ENCODE data around the gene MLPH. TPM values are rescaled to one million over a fixed set of nuclear protein-coding genes. Genes with fewer than 3 reads are reported as not detected.

MLPH gene
- total and polyA plus RNA-seq, 2 of the 13 experiments (the other 11 are each of a cell fraction or from before 2014, with no cell fraction given) = 0.12 TPM; not detected in 1

DNA sequence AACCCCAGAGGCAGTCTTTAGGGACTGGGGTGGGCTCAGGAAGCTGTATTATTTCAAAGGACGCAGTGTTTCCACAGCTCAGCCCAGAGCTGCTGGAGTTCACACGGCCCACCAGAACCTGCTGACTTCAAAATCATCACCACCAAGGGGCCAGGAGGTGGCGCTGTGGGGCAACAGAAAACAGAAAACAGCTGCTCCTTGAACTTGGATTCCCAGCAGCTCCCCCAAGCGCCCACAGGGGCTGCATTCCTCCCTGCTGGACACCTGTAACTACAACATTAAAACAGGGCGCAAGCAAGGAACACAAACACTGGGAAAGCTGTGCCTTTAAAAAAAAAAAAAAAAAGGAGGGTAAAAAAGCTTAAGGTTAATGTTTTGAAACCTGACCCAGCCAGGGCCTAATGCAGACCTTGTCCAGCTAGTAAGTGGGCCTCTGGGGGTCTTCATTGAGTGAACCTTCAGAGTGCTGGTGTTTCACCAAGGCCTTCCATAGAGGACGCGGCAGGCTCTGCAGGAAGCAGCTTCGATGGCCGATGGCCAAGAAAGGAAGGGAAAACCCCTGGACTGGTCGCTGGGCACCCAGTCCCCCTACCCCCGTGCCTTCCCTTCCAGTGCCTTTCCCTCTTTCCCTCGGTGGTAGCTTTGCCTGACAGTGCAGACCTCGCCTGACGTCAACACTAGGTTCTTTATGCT is 25.9 kb downstream of the MLPH start (continued):
- TF ChIP-seq ZNF580 (CRISPR knock-in tag; IDR thresholded peaks at IDR 0.05; ENCODE audit: borderline replicate concordance, low read depth) = peak; percentile 78; the same call in 1 of the 2 replicates
- TF ChIP-seq ZBTB38 (CRISPR knock-in tag; IDR thresholded peaks at IDR 0.05) = no peak
- TF ChIP-seq, protein P1, sequence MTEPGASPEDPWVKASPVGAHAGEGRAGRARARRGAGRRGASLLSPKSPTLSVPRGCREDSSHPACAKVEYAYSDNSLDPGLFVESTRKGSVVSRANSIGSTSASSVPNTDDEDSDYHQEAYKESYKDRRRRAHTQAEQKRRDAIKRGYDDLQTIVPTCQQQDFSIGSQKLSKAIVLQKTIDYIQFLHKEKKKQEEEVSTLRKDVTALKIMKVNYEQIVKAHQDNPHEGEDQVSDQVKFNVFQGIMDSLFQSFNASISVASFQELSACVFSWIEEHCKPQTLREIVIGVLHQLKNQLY (CRISPR knock-in tag; IDR thresholded peaks at IDR 0.05) = no peak
- TF ChIP-seq ZSCAN21 (CRISPR knock-in tag; IDR thresholded peaks at IDR 0.05; ENCODE audit: borderline replicate concordance) = no peak; the same call in 1 of the 2 replicates
- peak; percentile 8; the same call in 1 of the 2 replicates for TF ChIP-seq RARA (CRISPR knock-in tag; IDR thresholded peaks at IDR 0.05)
- no peak for TF ChIP-seq TRIM24 (CRISPR knock-in tag; IDR thresholded peaks at IDR 0.05)
- TF ChIP-seq AHDC1 (CRISPR knock-in tag; IDR thresholded peaks at IDR 0.05; ENCODE audit: borderline replicate concordance) = 0 out of 2 replicates have a peak, but pooled peaks have one; percentile 26
- peak; percentile 58 for TF ChIP-seq HNF4G (IDR thresholded peaks at IDR 0.05; ENCODE audit: borderline replicate concordance, low read depth, low read length)
- TF ChIP-seq HNF4G (CRISPR knock-in tag; IDR thresholded peaks at IDR 0.05; ENCODE audit: borderline replicate concordance, low read depth) = peak; percentile 36; the same call in 1 of the 2 replicates
- TF ChIP-seq ZNF614 (CRISPR knock-in tag; IDR thresholded peaks at IDR 0.05; ENCODE audit: borderline replicate concordance) = peak; percentile 70; the same call in 1 of the 2 replicates
- TF ChIP-seq BRCA1 (CRISPR knock-in tag; IDR thresholded peaks at IDR 0.05) = no peak
- TF ChIP-seq DPF2 (CRISPR knock-in tag; IDR thresholded peaks at IDR 0.05; ENCODE audit: borderline replicate concordance, low read depth) = no peak
- TF ChIP-seq SRSF9 (IDR thresholded peaks at IDR 0.05; ENCODE audit: borderline replicate concordance, insufficient read depth, low read depth, low read length, poor library complexity, severe bottlenecking) = no peak
- no peak for TF ChIP-seq ZNF788 (CRISPR knock-in tag; IDR thresholded peaks at IDR 0.05; ENCODE audit: borderline replicate concordance)
- TF ChIP-seq XRCC5 (optimal IDR thresholded peaks at IDR 0.05; ENCODE audit: low read length) = peak; percentile 95
- TF ChIP-seq ZNF510 (CRISPR knock-in tag; IDR thresholded peaks at IDR 0.05; ENCODE audit: low read depth) = no peak
- TF ChIP-seq, protein P2, sequence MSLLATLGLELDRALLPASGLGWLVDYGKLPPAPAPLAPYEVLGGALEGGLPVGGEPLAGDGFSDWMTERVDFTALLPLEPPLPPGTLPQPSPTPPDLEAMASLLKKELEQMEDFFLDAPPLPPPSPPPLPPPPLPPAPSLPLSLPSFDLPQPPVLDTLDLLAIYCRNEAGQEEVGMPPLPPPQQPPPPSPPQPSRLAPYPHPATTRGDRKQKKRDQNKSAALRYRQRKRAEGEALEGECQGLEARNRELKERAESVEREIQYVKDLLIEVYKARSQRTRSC (CRISPR knock-in tag; IDR thresholded peaks at IDR 0.05; ENCODE audit: low read depth) = no peak
- 0 out of 2 replicates have a peak, but pooled peaks have one; percentile 42 for TF ChIP-seq GATAD1 (CRISPR knock-in tag; IDR thresholded peaks at IDR 0.05)
- TF ChIP-seq, protein P3, sequence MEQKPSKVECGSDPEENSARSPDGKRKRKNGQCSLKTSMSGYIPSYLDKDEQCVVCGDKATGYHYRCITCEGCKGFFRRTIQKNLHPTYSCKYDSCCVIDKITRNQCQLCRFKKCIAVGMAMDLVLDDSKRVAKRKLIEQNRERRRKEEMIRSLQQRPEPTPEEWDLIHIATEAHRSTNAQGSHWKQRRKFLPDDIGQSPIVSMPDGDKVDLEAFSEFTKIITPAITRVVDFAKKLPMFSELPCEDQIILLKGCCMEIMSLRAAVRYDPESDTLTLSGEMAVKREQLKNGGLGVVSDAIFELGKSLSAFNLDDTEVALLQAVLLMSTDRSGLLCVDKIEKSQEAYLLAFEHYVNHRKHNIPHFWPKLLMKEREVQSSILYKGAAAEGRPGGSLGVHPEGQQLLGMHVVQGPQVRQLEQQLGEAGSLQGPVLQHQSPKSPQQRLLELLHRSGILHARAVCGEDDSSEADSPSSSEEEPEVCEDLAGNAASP (CRISPR knock-in tag; IDR thresholded peaks at IDR 0.05; ENCODE audit: borderline replicate concordance) = peak; percentile 59; the same call in 1 of the 2 replicates
- TF ChIP-seq HMG20A (CRISPR knock-in tag; IDR thresholded peaks at IDR 0.05; ENCODE audit: borderline replicate concordance) = peak; percentile 18; the same call in 1 of the 2 replicates
